ENCODE measurements around the gene RUSC2.
A peak's percentile ranks its signal among the peaks of the same experiment; 100 is the strongest.

RUSC2 gene, protein sequence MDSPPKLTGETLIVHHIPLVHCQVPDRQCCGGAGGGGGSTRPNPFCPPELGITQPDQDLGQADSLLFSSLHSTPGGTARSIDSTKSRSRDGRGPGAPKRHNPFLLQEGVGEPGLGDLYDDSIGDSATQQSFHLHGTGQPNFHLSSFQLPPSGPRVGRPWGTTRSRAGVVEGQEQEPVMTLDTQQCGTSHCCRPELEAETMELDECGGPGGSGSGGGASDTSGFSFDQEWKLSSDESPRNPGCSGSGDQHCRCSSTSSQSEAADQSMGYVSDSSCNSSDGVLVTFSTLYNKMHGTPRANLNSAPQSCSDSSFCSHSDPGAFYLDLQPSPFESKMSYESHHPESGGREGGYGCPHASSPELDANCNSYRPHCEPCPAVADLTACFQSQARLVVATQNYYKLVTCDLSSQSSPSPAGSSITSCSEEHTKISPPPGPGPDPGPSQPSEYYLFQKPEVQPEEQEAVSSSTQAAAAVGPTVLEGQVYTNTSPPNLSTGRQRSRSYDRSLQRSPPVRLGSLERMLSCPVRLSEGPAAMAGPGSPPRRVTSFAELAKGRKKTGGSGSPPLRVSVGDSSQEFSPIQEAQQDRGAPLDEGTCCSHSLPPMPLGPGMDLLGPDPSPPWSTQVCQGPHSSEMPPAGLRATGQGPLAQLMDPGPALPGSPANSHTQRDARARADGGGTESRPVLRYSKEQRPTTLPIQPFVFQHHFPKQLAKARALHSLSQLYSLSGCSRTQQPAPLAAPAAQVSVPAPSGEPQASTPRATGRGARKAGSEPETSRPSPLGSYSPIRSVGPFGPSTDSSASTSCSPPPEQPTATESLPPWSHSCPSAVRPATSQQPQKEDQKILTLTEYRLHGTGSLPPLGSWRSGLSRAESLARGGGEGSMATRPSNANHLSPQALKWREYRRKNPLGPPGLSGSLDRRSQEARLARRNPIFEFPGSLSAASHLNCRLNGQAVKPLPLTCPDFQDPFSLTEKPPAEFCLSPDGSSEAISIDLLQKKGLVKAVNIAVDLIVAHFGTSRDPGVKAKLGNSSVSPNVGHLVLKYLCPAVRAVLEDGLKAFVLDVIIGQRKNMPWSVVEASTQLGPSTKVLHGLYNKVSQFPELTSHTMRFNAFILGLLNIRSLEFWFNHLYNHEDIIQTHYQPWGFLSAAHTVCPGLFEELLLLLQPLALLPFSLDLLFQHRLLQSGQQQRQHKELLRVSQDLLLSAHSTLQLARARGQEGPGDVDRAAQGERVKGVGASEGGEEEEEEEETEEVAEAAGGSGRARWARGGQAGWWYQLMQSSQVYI (N-terminal part only)

GRCh38 chr9:35489313-35490154 lies at the start of gene RUSC2:
TSS of gene RUSC2 (plus strand) at chr9:35490111. CDS start at chr9:35546522, 56,411 bp downstream.
- in situ Hi-C loops (cut with MboI; ENCODE audit: low pct_unique_long_range_greater_than_20kb, low sequenced_read_pairs, unreplicated experiment): no loop called here
- peak; percentile 23 for TF ChIP-seq CTCF (IDR thresholded peaks at IDR 0.05; ENCODE audit: extremely low read depth, insufficient read depth, missing control alignments)
- DNase-seq (ENCODE audit: low spot score): peak; percentile 59

- DNase-seq (ENCODE audit: low spot score): no peak
- in situ Hi-C loops (cut with MboI; ENCODE audit: low pct_unique_long_range_greater_than_20kb, low sequenced_read_pairs, unreplicated experiment): no loop called here
- no peak for TF ChIP-seq CTCF (IDR thresholded peaks at IDR 0.05; ENCODE audit: extremely low read depth, insufficient read depth, missing control alignments)
These were observed 43.9 kb upstream of the RUSC2 start for GRCh38 chr9:35446012-35446411.

DNA sequence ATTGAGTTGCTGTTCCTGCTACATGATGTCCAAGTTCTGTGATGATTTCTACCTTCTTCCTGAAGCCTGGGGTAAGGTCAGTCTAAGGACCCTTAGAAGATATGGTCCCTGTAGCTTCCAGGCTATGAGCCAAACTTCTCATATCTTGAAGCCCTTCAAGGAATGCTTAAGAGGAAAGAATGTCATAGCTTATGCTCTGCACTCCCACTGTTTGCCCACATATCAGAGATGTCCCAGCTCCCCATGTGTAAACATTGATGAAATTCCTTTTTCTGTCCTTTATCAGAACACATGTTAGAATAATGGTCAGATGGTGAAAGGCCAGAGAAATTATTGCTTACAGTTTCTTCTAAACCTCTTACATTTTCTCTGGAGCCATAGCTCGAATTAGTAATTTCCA lies 41.4 kb upstream of the RUSC2 start:
- in situ Hi-C loops (cut with MboI; ENCODE audit: low pct_unique_long_range_greater_than_20kb, low sequenced_read_pairs, unreplicated experiment): no loop called here
- no peak for TF ChIP-seq CTCF (IDR thresholded peaks at IDR 0.05; ENCODE audit: extremely low read depth, insufficient read depth, missing control alignments)

DNA sequence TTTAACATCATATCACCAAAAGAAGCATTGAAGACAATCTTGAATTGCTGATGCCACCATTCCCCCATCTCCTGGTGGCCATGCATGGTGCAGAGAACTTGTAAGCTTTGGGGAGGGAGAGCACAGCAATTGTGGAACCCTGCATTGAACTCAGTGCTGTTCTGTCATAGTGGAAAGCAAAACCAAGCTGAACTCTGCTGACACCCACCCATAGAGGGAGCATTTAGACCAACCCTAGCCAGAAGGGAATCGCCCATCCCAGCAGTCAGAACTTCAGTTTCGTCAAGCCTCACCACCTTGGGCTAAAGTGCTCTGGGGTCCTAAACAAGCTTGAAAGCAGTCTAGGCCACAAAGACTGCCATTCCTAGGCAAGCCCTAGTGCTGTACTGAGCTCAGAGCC lies 37.4 kb upstream of the RUSC2 start:
- in situ Hi-C loops (cut with MboI; ENCODE audit: low pct_unique_long_range_greater_than_20kb, low sequenced_read_pairs, unreplicated experiment): no loop called here
- no peak for DNase-seq (ENCODE audit: low spot score)
- TF ChIP-seq CTCF (IDR thresholded peaks at IDR 0.05; ENCODE audit: extremely low read depth, insufficient read depth, missing control alignments): no peak

More for the DNA sequence above, 41.4 kb upstream of the RUSC2 start:
- DNase-seq (ENCODE audit: low spot score): no peak

DNA sequence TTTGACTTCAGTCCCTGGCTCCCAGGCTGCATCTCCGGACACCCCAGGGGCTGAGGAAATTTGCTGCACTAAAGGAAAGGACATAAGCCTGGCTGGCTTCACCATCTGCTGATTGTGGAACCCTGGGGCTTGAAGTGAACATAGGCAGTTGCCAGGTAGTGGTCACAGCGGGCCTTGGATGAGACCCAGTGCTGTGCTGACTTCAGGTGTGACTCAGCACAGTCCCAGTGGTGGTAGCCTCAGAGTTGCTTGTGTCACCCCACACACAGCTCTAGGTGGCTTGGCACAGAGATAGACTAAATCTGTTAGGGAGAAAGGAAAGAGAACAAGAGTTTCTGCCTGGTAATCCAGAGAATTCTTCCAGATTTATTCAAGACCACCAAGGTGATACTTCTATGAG lies 36.1 kb upstream of the RUSC2 start:
- in situ Hi-C loops (cut with MboI; ENCODE audit: low pct_unique_long_range_greater_than_20kb, low sequenced_read_pairs, unreplicated experiment): no loop called here
- TF ChIP-seq CTCF (IDR thresholded peaks at IDR 0.05; ENCODE audit: extremely low read depth, insufficient read depth, missing control alignments): no peak
- no peak for DNase-seq (ENCODE audit: low spot score)
